Amniotic epithelial cell (primary cell): ENCODE results near the gene ABHD6.
"Not testable (repeated sequence)": the region's sequence is repeated elsewhere in the genome, so short reads cannot be mapped to it uniquely, and the experiment has no call there.

Experiments used
- DNase-seq: peaks from one replicate; pipeline ENCODE4 v3.0.0-alpha.2; 2010; ENCODE audit warnings: low read depth

ABHD6 gene

GRCh38 chr3:58323529-58324390, 86.2 kb downstream of the ABHD6 start:
- DNase-seq: no peak

- no peak for DNase-seq
Observed at GRCh38 chr3:58324391-58325390, 87.1 kb downstream of the ABHD6 start.

- peak; percentile 69 for DNase-seq
Observed at GRCh38 chr3:58325525-58325992, 88.0 kb downstream of the ABHD6 start.

GRCh38 chr3:58326267-58326900, 88.8 kb downstream of the ABHD6 start:
- no peak for DNase-seq

GRCh38 chr3:58329150-58329921, 91.7 kb downstream of the ABHD6 start:
- no peak for DNase-seq

GRCh38 chr3:58329922-58330413, 92.4 kb downstream of the ABHD6 start:
- DNase-seq: no peak

GRCh38 chr3:58331593-58332152, 94.1 kb downstream of the ABHD6 start:
- no peak for DNase-seq

GRCh38 chr3:58332575-58333188, 95.1 kb downstream of the ABHD6 start, which contains the start of gene PXK:
PXK (plus strand) TSS chr3:58332892; CDS start chr3:58332989, 97 bp downstream.
- DNase-seq: peak; percentile 71

GRCh38 chr3:58333206-58334012, 95.8 kb downstream of the ABHD6 start:
- DNase-seq: peak; percentile 46

- DNase-seq: peak; percentile 20
Observed at GRCh38 chr3:58334013-58334321, 96.4 kb downstream of the ABHD6 start.

GRCh38 chr3:58334506-58334884, 96.9 kb downstream of the ABHD6 start:
- DNase-seq: no peak

- no peak for DNase-seq
Observed at GRCh38 chr3:58335652-58335947, 98.0 kb downstream of the ABHD6 start.

- peak; percentile 90 for DNase-seq
Observed at GRCh38 chr3:58336135-58336882, 98.7 kb downstream of the ABHD6 start.

- DNase-seq: no peak
Observed at GRCh38 chr3:58337190-58337589, 99.6 kb downstream of the ABHD6 start.

- not testable (repeated sequence) for DNase-seq
Observed at GRCh38 chr3:58339146-58339545, 101.6 kb downstream of the ABHD6 start.

- DNase-seq: no peak
Observed at GRCh38 chr3:58340594-58341244, 103.1 kb downstream of the ABHD6 start.

- DNase-seq: no peak
Observed at GRCh38 chr3:58341376-58341775, 103.8 kb downstream of the ABHD6 start.

- peak; percentile 24 for DNase-seq
Observed at GRCh38 chr3:58342676-58343075, 105.1 kb downstream of the ABHD6 start.
